Spleen (tissue), 11 donors: ENCODE measurements around the gene ESD. TPM values are rescaled to one million over a fixed set of nuclear protein-coding genes. Genes with fewer than 3 reads are reported as not detected.
"Not testable (repeated sequence)": the region's sequence is repeated elsewhere in the genome, so short reads cannot be mapped to it uniquely, and the experiment has no call there.

Experiments used
- DNase-seq: peaks from one replicate; pipeline ENCODE4 v3.0.0-alpha.2; 2020
- H3K27ac ChIP-seq, 8 donors: fragments of 200-600 bp; sonication (generic) in 7 of 8; 1 replicate in 4 of 8; 2 replicates in 4 of 8; pipeline versions ENCODE4 v1.5.0 to v1.8.0; 2016 to 2021; ENCODE audit warnings: inconsistent platforms in 4 of 8, mild to moderate bottlenecking in 4 of 8, moderate library complexity in 1 of 8
- H3K27me3 ChIP-seq, 7 donors: fragments of 200-600 bp; sonication (generic) in 6 of 7; replicated peaks in 1 of 7; 1 replicate in 4 of 7; 2 replicates in 3 of 7; pipeline versions ENCODE4 v1.5.0 to v1.8.0; 2016 to 2021; ENCODE audit warnings: inconsistent platforms in 3 of 7, mild to moderate bottlenecking in 1 of 7
- H3K36me3 ChIP-seq, 6 donors: fragments of 200-600 bp; sonication (generic) in 5 of 6; 1 replicate in 4 of 6; 2 replicates in 2 of 6; pipeline versions ENCODE4 v1.5.0 to v1.8.0; 2016 to 2021; ENCODE audit warnings: inconsistent platforms in 2 of 6
- H3K4me1 ChIP-seq, 6 donors: fragments of 200-600 bp; sonication (generic) in 5 of 6; 1 replicate in 3 of 6; 2 replicates in 3 of 6; pipeline versions ENCODE4 v1.5.0 to v1.8.0; 2016 to 2021; ENCODE audit warnings: inconsistent platforms in 3 of 6
- H3K4me3 ChIP-seq, 8 donors: fragments of 200-600 bp; sonication (generic) in 7 of 8; 1 replicate in 4 of 8; 2 replicates in 4 of 8; pipeline versions ENCODE4 v1.5.0 to v1.8.0; 2016 to 2021; ENCODE audit warnings: inconsistent platforms in 4 of 8, mild to moderate bottlenecking in 4 of 8, moderate library complexity in 2 of 8
- H3K9me3 ChIP-seq, 8 donors: fragments of 200-600 bp; sonication (generic) in 7 of 8; 1 replicate in 4 of 8; 2 replicates in 4 of 8; pipeline versions ENCODE4 v1.5.0 to v1.8.0; 2016 to 2021; ENCODE audit warnings: inconsistent platforms in 4 of 8
- CTCF ChIP-seq, 11 experiments: fragments of 200-600 bp in 7 of 11; fragments of 450-650 bp in 4 of 11; sonication (generic) in 4 of 11; IDR thresholded peaks in 8 of 11; conservative IDR thresholded peaks in 3 of 11; 1 replicate in 7 of 11; 2 replicates in 4 of 11; pipeline versions ENCODE4 v1.4.0 to v1.8.0; 2016 to 2021; ENCODE audit warnings: antibody characterized with exemption in 11 of 11, inconsistent platforms in 4 of 11, mild to moderate bottlenecking in 1 of 11
- POLR2A ChIP-seq, 3 donors: fragments of 450-650 bp; IDR thresholded peaks; one replicate each; pipeline ENCODE4 v1.5.1; 2017; ENCODE audit warnings: antibody characterized with exemption in 3 of 3, mild to moderate bottlenecking in 1 of 3
- POLR2AphosphoS5 ChIP-seq, 3 donors: sonication (generic); formaldehyde crosslinking; IDR thresholded peaks; one replicate each; pipeline ENCODE4 v1.5.1; 2017; ENCODE audit warnings: antibody characterized with exemption in 3 of 3
- WGBS, 5 donors: extraction: QIAGEN DNeasy Blood & Tissue Kit in 3 of 5; methylation state at CpG; one replicate each; pipeline versions ENCODE4 v1.1.5 to v1.1.7; 2013 to 2018; 5-methylcytosine and 5-hydroxymethylcytosine counted together
- intact Hi-C: fragments of 100-400 bp; cut with DNase I; formaldehyde crosslinking; loops from one replicate; pipeline ENCODE4 v1.15.0; 2023; ENCODE audit warnings: low total_unique reads
- polyA plus RNA-seq, 3 donors: library from polyadenylated mRNA; stranded (reverse); fragments of 200-250 nt; gene quantifications; one replicate each; pipeline ENCODE4 v1.2.1, GENCODE V29; 2013
- total RNA-seq, 7 donors: library from RNA; depleted of rRNA in 3 of 7; stranded (reverse); fragments of >200 nt in 3 of 7; fragmentation: NEBNext Ultra II Directional in 4 of 7; extraction: Animal tissue kit (Norgen Biotek cat#: 25700) in 4 of 7; gene quantifications; one replicate each; pipeline versions ENCODE4 v1.1.0 to v1.2.1, GENCODE V29; 2016 to 2021
- donor health status: healthy with polysubstance abuse.
- donor health status: DM: no; HTN: no; CAD: no; lungs with moderate emphysema.
- donor health status: DM: no; HTN: no; CAD: no.
- donor health status: Bipolar disorder and iron deficiency.
- donor health status: healthy.
- donor health status: DM: no; HTN: no; CAD: no.
- donor health status: DM: yes; HTN: yes; CAD: no.

ESD gene
- total and polyA plus RNA-seq, 10 donors = 52.3 to 85.5 (median 64.8) TPM

GRCh38 chr13:46757640-46758039 is 39.3 kb downstream of the ESD start:
- 67 to 81% (median 75%) methylated on average over 3 of the region's 3 CpGs for WGBS, 5 donors
- no peak overlapping the region for H3K27ac ChIP-seq
- H3K36me3 ChIP-seq = peaks cover 0 to 9% (median 0%) of the 10 kb centered on the region in 6 donors
- peaks cover 0 to 3% (median 0%) of the 10 kb centered on the region in 7 donors for H3K27me3 ChIP-seq
- no peaks in the 10 kb centered on the region for H3K9me3 ChIP-seq
- TF ChIP-seq POLR2A (IDR thresholded peaks at IDR 0.05) (no peak), CTCF (IDR thresholded peaks at IDR 0.05 in 8 of 11, conservative IDR thresholded peaks at IDR 0.05 in 3 of 11) (no peak), POLR2AphosphoS5 (IDR thresholded peaks at IDR 0.05) (no peak)
- H3K4me1 ChIP-seq = peaks cover 0 to 32% (median 10%) of the 10 kb centered on the region in 6 donors
- DNase-seq = no peak
- intact Hi-C loops = no loop called here
- no peak overlapping the region for H3K4me3 ChIP-seq

GRCh38 chr13:46756977-46757376 is 40.0 kb downstream of the ESD start:
- no peak overlapping the region for H3K4me3 ChIP-seq
- TF ChIP-seq CTCF (IDR thresholded peaks at IDR 0.05 in 8 of 11, conservative IDR thresholded peaks at IDR 0.05 in 3 of 11) (no peak), POLR2A (IDR thresholded peaks at IDR 0.05) (no peak), POLR2AphosphoS5 (IDR thresholded peaks at IDR 0.05) (no peak)
- peaks cover 0 to 13% (median 0%) of the 10 kb centered on the region in 6 donors for H3K36me3 ChIP-seq
- WGBS, 5 donors = 34 to 51% (median 46%) methylated on average over 4 of the region's 4 CpGs
- intact Hi-C loops = no loop called here
- peaks cover 0 to 3% (median 0%) of the 10 kb centered on the region in 7 donors for H3K27me3 ChIP-seq
- DNase-seq = no peak
- no peak overlapping the region for H3K27ac ChIP-seq
- no peaks in the 10 kb centered on the region for H3K9me3 ChIP-seq
- H3K4me1 ChIP-seq = peaks cover 6 to 39% (median 16%) of the 10 kb centered on the region in 6 donors

- H3K4me3 ChIP-seq, H3K27ac ChIP-seq, DNase-seq, intact Hi-C loops, H3K9me3 ChIP-seq, H3K27me3 ChIP-seq: not testable (repeated sequence)
- Histone ChIP-seq H3K4me1 (peaks cover 12 to 51% (median 27%) of the 10 kb centered on the region in 6 donors), H3K36me3 (peaks cover 0 to 24% (median 5%) of the 10 kb centered on the region in 6 donors)
- WGBS, 5 donors = 43 to 100% (median 96%) methylated on average over 1 to 4 of the region's 5 CpGs; no CpG with 5 or more reads in 1 of the 5 donors
Observed at GRCh38 chr13:46755508-46755907, 41.5 kb downstream of the ESD start.

GRCh38 chr13:46754812-46755211 is 42.1 kb downstream of the ESD start:
- intact Hi-C loops = no loop called here
- peaks cover 0 to 3% (median 0%) of the 10 kb centered on the region in 7 donors for H3K27me3 ChIP-seq
- H3K4me3 ChIP-seq = no peak overlapping the region
- TF ChIP-seq POLR2A (IDR thresholded peaks at IDR 0.05) (no peak), POLR2AphosphoS5 (IDR thresholded peaks at IDR 0.05) (no peak)
- H3K4me1 ChIP-seq = peaks cover 12 to 51% (median 25%) of the 10 kb centered on the region in 6 donors
- DNase-seq = no peak
- H3K36me3 ChIP-seq = peaks cover 0 to 31% (median 9%) of the 10 kb centered on the region in 6 donors
- no peak overlapping the region for H3K27ac ChIP-seq
- H3K9me3 ChIP-seq = no peaks in the 10 kb centered on the region

GRCh38 chr13:46753917-46754316 is 43.0 kb downstream of the ESD start:
- DNase-seq = no peak
- WGBS, 5 donors = 84 to 91% (median 85%) methylated on average over 6 of the region's 6 CpGs
- H3K27ac ChIP-seq = no peak overlapping the region
- no peaks in the 10 kb centered on the region for H3K9me3 ChIP-seq
- peaks cover 0 to 3% (median 0%) of the 10 kb centered on the region in 7 donors for H3K27me3 ChIP-seq
- peaks cover 12 to 44% (median 25%) of the 10 kb centered on the region in 6 donors for H3K4me1 ChIP-seq
- no peak for TF ChIP-seq CTCF (IDR thresholded peaks at IDR 0.05 in 8 of 11, conservative IDR thresholded peaks at IDR 0.05 in 3 of 11)
- no peak for TF ChIP-seq POLR2AphosphoS5 (IDR thresholded peaks at IDR 0.05)
- no peak for TF ChIP-seq POLR2A (IDR thresholded peaks at IDR 0.05)
- H3K4me3 ChIP-seq = no peak overlapping the region
- peaks cover 0 to 40% (median 15%) of the 10 kb centered on the region in 6 donors for H3K36me3 ChIP-seq
- intact Hi-C loops = no loop called here
